HepG2 (cell line): ENCODE results near the gene PLEKHN1. TPM values are rescaled to one million over a fixed set of nuclear protein-coding genes. Genes with fewer than 3 reads are reported as not detected.

Experiments used
- AGO2 ChIP-seq: fragments of 200-400 bp; formaldehyde crosslinking; optimal IDR thresholded peaks from 2 replicates; pipeline ENCODE3; 2017; ENCODE audit warnings: mild to moderate bottlenecking, low read depth, low read length, moderate library complexity
- CBX5 ChIP-seq: sonication (generic); formaldehyde crosslinking; IDR thresholded peaks from 2 replicates; pipeline ENCODE4 v1.4.0; 2020; ENCODE audit warnings: missing genetic modification reagents, borderline replicate concordance
- HOXA3 ChIP-seq: sonication (generic); formaldehyde crosslinking; IDR thresholded peaks from 2 replicates; pipeline ENCODE4 v1.5.0; 2020; ENCODE audit warnings: missing genetic modification reagents
- RBFOX2 ChIP-seq: fragments of 200-400 bp; formaldehyde crosslinking; IDR thresholded peaks from 2 replicates; pipeline ENCODE4 v1.6.1; 2017; ENCODE audit warnings: low read depth, mild to moderate bottlenecking, low read length
- RORA ChIP-seq: sonication (generic); formaldehyde crosslinking; IDR thresholded peaks from 2 replicates; pipeline ENCODE4 v1.5.0; 2020; ENCODE audit warnings: mild to moderate bottlenecking, missing genetic modification reagents, moderate library complexity
- TEAD3 ChIP-seq: optimal IDR thresholded peaks from 2 replicates; pipeline ENCODE3; 2016; ENCODE audit warnings: borderline replicate concordance
- ZBTB7A ChIP-seq: sonication (generic); formaldehyde crosslinking; IDR thresholded peaks from 2 replicates; pipeline ENCODE4 v1.8.0; 2022; ENCODE audit warnings: mild to moderate bottlenecking, missing genetic modification reagents
- ZNF441 ChIP-seq: sonication (generic); formaldehyde crosslinking; IDR thresholded peaks from 2 replicates; pipeline ENCODE4 v1.7.0; 2021; ENCODE audit warnings: missing genetic modification reagents, borderline replicate concordance
- ZNF746 ChIP-seq: sonication (generic); formaldehyde crosslinking; IDR thresholded peaks from 2 replicates; pipeline ENCODE4 v1.8.0; 2022; ENCODE audit warnings: mild to moderate bottlenecking, missing genetic modification reagents
- ZNF841 ChIP-seq: sonication (generic); formaldehyde crosslinking; IDR thresholded peaks from 2 replicates; pipeline ENCODE4 v1.8.1; 2023; ENCODE audit warnings: missing genetic modification reagents, borderline replicate concordance
- polyA plus RNA-seq, 8 experiments: library from polyadenylated mRNA; depleted of rRNA in 3 of 8; stranded (reverse) in 7 of 8; unstranded in 1 of 8; fragments of >200 nt; fragmentation: Illumina TruSeq in 4 of 8; extraction: Trizol in 4 of 8; gene quantifications; 2 replicates each; pipeline versions ENCODE4 v1.2.1 to v1.2.3, GENCODE V29; 2011 to 2016; ENCODE audit warnings: low read depth in 4 of 8, missing spikeins in 1 of 8, mixed read lengths in 1 of 8; ENCODE audit not compliant: insufficient read depth in 1 of 8
- small RNA-seq, 3 experiments: library from RNA; depleted of rRNA; stranded (forward); fragments of <200 nt; gene quantifications; one replicate each; pipeline ENCODE3, GENCODE V24; 2012; ENCODE audit warnings: low read depth in 2 of 3, low replicate concordance in 1 of 3; ENCODE audit not compliant: insufficient read length in 3 of 3, insufficient read depth in 2 of 3
- total RNA-seq, 5 experiments: library from RNA; depleted of rRNA; stranded (reverse); fragments of >200 nt; fragmentation: Illumina TruSeq; extraction: Trizol; gene quantifications; 2 replicates each; pipeline ENCODE4 v1.2.3, GENCODE V29; 2016; ENCODE audit warnings: low read depth in 1 of 5
- TF ChIP-seq, protein P1 (sequence below): sonication (generic); formaldehyde crosslinking; IDR thresholded peaks from 2 replicates; pipeline ENCODE4 v1.5.1; 2020; ENCODE audit warnings: missing genetic modification reagents, mild to moderate bottlenecking, borderline replicate concordance
- TF ChIP-seq, protein P2 (sequence below): sonication (generic); formaldehyde crosslinking; IDR thresholded peaks from 2 replicates; pipeline ENCODE4 v1.4.0; 2020; ENCODE audit warnings: missing genetic modification reagents

PLEKHN1 gene
- total and polyA plus RNA-seq, 2 of the 13 experiments (the other 11 are each of a cell fraction or from before 2014, with no cell fraction given) = 0.42 to 0.58 TPM

DNA sequence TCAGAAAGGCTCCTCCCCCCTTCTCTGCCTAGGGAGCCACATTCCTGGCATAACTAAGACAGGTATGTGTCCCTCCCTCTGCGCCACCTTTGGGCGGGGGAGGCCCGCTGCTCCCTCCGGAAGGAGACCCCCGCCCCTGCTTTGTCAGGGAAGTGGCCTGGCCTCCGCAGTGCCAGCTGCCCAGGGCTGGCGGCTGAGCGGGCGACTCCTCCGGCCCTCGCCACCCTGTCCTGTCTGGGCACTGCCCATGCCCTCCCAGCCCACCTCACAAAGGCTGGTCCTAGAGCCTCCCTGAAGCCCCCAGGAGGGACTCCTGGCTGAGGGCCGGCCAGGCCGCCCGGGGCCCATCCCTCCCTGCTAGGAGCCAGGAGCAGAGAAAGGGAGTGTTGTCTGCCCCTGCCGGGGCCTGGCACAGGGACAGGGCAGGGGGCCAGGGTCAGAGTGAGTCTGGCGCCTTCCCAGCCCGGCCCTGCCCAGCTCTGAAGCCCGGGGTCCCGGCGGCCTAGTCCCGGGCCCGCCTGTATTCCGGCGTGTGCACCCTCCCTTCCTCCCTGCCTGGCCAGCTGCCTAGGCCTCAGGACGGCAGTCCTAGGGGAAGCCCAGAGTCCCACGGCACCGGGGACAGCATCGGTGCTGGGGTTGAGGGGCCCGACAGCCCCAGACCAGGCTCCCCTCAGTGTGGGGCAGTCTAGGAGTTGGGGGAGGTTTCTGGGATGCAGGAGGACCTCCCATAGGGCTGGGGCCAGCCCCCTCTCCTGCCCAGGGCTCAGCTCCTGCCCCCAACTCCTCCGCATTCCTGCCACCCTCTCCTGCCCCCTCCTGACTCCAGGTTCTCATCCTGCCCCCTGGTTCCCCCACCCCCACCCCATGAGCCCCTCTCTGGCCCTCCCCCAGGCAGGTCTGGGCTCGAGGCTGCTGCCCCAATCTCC lies 58.8 kb downstream of the PLEKHN1 start (continued):
- TF ChIP-seq ZNF441 (CRISPR knock-in tag) = no peak
- TF ChIP-seq, protein P1, sequence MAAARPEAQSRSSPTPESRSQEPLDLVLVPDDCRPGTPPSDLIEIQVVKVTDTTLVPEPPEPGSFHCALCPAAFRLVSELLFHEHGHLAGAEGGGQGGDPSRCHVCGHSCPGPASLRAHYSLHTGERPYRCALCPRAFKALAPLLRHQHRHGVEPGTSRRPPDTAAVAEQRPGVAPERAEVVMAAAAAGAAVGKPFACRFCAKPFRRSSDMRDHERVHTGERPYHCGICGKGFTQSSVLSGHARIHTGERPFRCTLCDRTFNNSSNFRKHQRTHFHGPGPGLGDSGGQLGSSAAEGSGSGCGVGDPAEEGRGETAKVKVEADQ = no peak
- peak; percentile 69 for TF ChIP-seq RBFOX2
- no peak for TF ChIP-seq ZNF746 (CRISPR knock-in tag)
- peak; percentile 99 for TF ChIP-seq TEAD3 (CRISPR knock-in tag)
- TF ChIP-seq, protein P2, sequence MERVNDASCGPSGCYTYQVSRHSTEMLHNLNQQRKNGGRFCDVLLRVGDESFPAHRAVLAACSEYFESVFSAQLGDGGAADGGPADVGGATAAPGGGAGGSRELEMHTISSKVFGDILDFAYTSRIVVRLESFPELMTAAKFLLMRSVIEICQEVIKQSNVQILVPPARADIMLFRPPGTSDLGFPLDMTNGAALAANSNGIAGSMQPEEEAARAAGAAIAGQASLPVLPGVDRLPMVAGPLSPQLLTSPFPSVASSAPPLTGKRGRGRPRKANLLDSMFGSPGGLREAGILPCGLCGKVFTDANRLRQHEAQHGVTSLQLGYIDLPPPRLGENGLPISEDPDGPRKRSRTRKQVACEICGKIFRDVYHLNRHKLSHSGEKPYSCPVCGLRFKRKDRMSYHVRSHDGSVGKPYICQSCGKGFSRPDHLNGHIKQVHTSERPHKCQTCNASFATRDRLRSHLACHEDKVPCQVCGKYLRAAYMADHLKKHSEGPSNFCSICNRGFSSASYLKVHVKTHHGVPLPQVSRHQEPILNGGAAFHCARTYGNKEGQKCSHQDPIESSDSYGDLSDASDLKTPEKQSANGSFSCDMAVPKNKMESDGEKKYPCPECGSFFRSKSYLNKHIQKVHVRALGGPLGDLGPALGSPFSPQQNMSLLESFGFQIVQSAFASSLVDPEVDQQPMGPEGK (CRISPR knock-in tag) = peak; percentile 60; the same call in 1 of the 2 replicates
- TF ChIP-seq ZBTB7A (CRISPR knock-in tag) = peak; percentile 80; the same call in 1 of the 2 replicates
- no peak for TF ChIP-seq CBX5 (CRISPR knock-in tag)
- TF ChIP-seq RORA (CRISPR knock-in tag) = no peak
- peak; percentile 38 for TF ChIP-seq HOXA3 (CRISPR knock-in tag)
- TF ChIP-seq ZNF841 (CRISPR knock-in tag) = no peak
- peak; percentile 79 for TF ChIP-seq AGO2
- TF ChIP-seq, all 625 proteins: peak for 17

Small RNA genes within 50 kb of the gene (small RNA-seq; reads per million reads assigned to genes)
- gene AL645608.3 = 0 reads per million in 3 experiments

Other genes with a start within 250 kb of the PLEKHN1 start
- 0.11 TPM in 1 of 2 replicates, not detected in the other for gene SAMD11, start 42.6 kb upstream of the PLEKHN1 start, total RNA-seq (2016; rRNA removed; fragmentation: Illumina TruSeq; extraction: Trizol)
- 0.09 TPM in 1 of 2 replicates, not detected in the other for gene SAMD11, start 42.6 kb upstream of the PLEKHN1 start, polyA plus RNA-seq (2011; rRNA removed)
- gene NOC2L, start 7.2 kb upstream of the PLEKHN1 start, total RNA-seq (2016; rRNA removed; fragmentation: Illumina TruSeq; extraction: Trizol) = 91.6 and 103 TPM in 2 replicates
- 32.0 and 40.5 TPM in 2 replicates for gene NOC2L, start 7.2 kb upstream of the PLEKHN1 start, polyA plus RNA-seq (2011; rRNA removed)
- gene KLHL17, start 5.9 kb upstream of the PLEKHN1 start, total RNA-seq (2016; rRNA removed; fragmentation: Illumina TruSeq; extraction: Trizol) = 2.8 and 9.3 TPM in 2 replicates
- gene KLHL17, start 5.9 kb upstream of the PLEKHN1 start, polyA plus RNA-seq (2011; rRNA removed) = 24.7 and 31.4 TPM in 2 replicates
- 0.04 TPM in 1 of 2 replicates, not detected in the other for gene PERM1, start 15.6 kb downstream of the PLEKHN1 start, total RNA-seq (2016; rRNA removed; fragmentation: Illumina TruSeq; extraction: Trizol)
- gene PERM1, start 15.6 kb downstream of the PLEKHN1 start, polyA plus RNA-seq (2011; rRNA removed) = 0.29 and 0.38 TPM in 2 replicates
- gene HES4, start 33.6 kb downstream of the PLEKHN1 start, total RNA-seq (2016; rRNA removed; fragmentation: Illumina TruSeq; extraction: Trizol) = 4.4 and 8.8 TPM in 2 replicates
- 10.6 and 17.6 TPM in 2 replicates for gene HES4, start 33.6 kb downstream of the PLEKHN1 start, polyA plus RNA-seq (2011; rRNA removed)
- gene ISG15, start 47.0 kb downstream of the PLEKHN1 start, total RNA-seq (2016; rRNA removed; fragmentation: Illumina TruSeq; extraction: Trizol) = 54.9 and 68.4 TPM in 2 replicates
- 42.1 and 63.7 TPM in 2 replicates for gene ISG15, start 47.0 kb downstream of the PLEKHN1 start, polyA plus RNA-seq (2011; rRNA removed)
- gene AGRN, start 53.6 kb downstream of the PLEKHN1 start, total RNA-seq (2016; rRNA removed; fragmentation: Illumina TruSeq; extraction: Trizol) = 7.3 and 29.8 TPM in 2 replicates
- gene AGRN, start 53.6 kb downstream of the PLEKHN1 start, polyA plus RNA-seq (2011; rRNA removed) = 65.2 and 82.7 TPM in 2 replicates
- gene RNF223, start 107.8 kb downstream of the PLEKHN1 start, total RNA-seq (2016; rRNA removed; fragmentation: Illumina TruSeq; extraction: Trizol) = not detected in 2 replicates
- 0.03 and 0.05 TPM in 2 replicates for gene RNF223, start 107.8 kb downstream of the PLEKHN1 start, polyA plus RNA-seq (2011; rRNA removed)
- 3.8 and 6.7 TPM in 2 replicates for gene C1orf159, start 149.6 kb downstream of the PLEKHN1 start, total RNA-seq (2016; rRNA removed; fragmentation: Illumina TruSeq; extraction: Trizol)
- 3.8 and 4.2 TPM in 2 replicates for gene C1orf159, start 149.6 kb downstream of the PLEKHN1 start, polyA plus RNA-seq (2011; rRNA removed)
- not detected in 2 replicates for gene TTLL10, start 207.4 kb downstream of the PLEKHN1 start, total RNA-seq (2016; rRNA removed; fragmentation: Illumina TruSeq; extraction: Trizol)
- not detected in 2 replicates for gene TTLL10, start 207.4 kb downstream of the PLEKHN1 start, polyA plus RNA-seq (2011; rRNA removed)
- gene TNFRSF18, start 240.1 kb downstream of the PLEKHN1 start, total RNA-seq (2016; rRNA removed; fragmentation: Illumina TruSeq; extraction: Trizol) = not detected in 2 replicates
- gene TNFRSF18, start 240.1 kb downstream of the PLEKHN1 start, polyA plus RNA-seq (2011; rRNA removed) = not detected in 2 replicates
- gene TNFRSF4, start 247.7 kb downstream of the PLEKHN1 start, total RNA-seq (2016; rRNA removed; fragmentation: Illumina TruSeq; extraction: Trizol) = not detected in 2 replicates
- gene TNFRSF4, start 247.7 kb downstream of the PLEKHN1 start, polyA plus RNA-seq (2011; rRNA removed) = 0.21 TPM in 1 of 2 replicates, not detected in the other